ENCODE results near the gene ARHGAP6.

The ARHGAP6 gene

DNA sequence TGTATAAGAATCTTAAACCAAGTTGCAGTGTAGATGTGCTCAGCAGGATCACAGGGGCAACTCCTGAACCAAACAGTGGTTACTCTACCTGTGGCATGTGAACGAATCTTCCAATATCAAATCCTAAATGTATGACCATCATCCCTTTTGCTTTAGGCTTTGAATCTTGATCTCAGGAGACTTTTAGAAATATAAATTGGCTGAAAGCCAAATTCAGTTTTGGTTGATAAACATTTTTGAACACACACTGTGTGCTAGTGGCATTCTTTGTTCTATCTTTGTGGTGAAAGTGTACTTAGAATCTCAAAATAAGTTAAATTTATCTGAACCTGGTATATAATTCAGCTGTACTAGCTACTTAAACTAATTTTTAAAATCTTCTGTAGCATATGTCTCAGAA, 4.6 kb upstream of the ARHGAP6 start:
- TF ChIP-seq POLR2AphosphoS5 (IDR thresholded peaks at IDR 0.05; ENCODE audit: low read depth, low read length) (no peak), TAF1 (IDR thresholded peaks at IDR 0.05; ENCODE audit: borderline replicate concordance, low read depth, low read length) (no peak), POLR2A (IDR thresholded peaks at IDR 0.05; ENCODE audit: low read depth, low read length) (no peak)
- FAIRE-seq (peak; percentile 9), DNase-seq (ENCODE audit: insufficient read length) (no peak)

DNA sequence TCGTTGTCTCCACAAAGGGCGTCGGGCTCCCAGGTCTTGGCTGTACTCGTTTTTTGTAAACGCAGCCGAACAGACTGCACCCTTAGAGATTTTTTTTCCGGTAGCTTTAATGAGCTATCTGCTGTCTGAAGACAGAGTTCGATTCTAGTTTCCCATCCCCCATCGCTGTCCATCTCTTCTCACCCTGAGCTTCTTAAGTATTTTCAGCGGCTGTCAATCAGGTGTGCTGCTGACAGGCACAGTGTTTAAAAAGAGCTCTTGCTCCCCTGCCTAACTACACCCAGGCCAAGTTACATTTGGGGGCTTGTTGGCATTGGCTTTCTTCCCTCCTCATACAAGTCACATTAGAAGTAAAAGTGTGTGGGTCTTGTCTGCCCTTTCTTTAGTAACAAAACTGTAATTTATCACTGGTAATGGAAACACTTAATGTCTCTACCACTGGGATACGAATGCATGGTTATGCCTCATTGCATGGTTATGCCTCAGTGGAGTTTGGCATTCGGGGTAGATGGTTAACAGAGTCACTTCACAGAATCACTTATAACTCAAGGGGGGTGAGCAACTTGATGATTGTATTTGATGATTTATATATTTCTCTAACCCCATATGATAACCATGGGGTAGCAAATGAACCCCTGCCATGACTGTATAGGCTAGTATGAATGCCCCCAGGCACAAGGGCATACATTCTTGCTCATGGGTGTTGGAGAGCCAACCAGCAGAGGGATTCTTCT, 1.4 kb upstream of the ARHGAP6 start:
- DNase-seq (ENCODE audit: insufficient read length): no peak
- FAIRE-seq: no peak
- TF ChIP-seq POLR2A (IDR thresholded peaks at IDR 0.05; ENCODE audit: low read depth, low read length): no peak
- no peak for TF ChIP-seq TAF1 (IDR thresholded peaks at IDR 0.05; ENCODE audit: borderline replicate concordance, low read depth, low read length)
- TF ChIP-seq POLR2AphosphoS5 (IDR thresholded peaks at IDR 0.05; ENCODE audit: low read depth, low read length): no peak

- peak; percentile 44 for FAIRE-seq
- no peak for DNase-seq (ENCODE audit: insufficient read length)
These were observed 444 bp upstream of the ARHGAP6 start for GRCh38 chrX:11666164-11666563.

DNA sequence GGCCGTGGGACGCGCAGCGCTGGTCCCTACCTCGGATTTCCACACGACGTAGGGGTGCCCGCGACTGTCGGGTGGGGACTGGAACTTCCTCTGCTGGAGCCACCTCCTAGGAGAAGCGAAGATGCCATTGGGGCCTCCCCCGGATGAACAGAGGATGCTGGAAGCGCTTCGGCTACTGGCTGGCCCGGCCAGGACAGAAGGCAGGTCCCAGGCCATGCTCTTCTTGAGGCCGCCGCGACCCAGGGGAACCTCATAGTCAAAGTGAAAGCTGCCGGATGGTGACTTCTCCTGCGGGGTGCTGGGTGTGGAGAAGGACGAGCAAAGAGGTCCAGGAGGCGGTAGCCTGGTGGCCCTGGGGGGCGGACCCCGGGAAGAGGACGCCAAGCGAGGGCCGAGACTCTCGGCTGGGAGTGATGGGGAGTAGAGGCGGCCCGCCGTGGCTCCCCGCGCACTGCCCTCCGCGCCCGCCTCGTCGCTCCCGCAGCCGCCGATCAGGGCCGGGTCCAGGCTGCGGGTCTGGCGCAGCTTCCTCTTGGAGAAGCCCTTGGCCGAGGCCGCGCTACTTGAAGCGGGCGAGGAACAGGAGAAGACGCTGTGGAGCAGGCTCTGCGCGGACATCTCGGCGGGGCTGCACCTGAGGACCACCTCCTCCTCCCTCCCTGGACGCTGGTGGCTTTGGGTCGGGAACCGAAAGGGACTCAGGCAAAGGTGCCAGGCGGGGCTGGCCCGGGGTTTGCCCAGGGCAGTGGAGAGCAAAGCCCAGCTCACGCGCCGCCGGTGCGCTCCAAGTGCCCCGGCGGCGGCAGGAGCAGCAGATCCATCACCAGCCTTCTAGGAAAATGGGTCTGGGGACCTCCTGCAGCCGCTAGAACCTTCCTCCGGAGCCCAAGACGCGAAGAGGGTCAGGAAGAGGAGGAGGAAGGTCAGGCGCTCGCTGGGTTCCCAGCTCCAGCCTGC, 1.2 kb downstream of the ARHGAP6 start:
- TF ChIP-seq POLR2AphosphoS5 (IDR thresholded peaks at IDR 0.05; ENCODE audit: low read depth, low read length) (no peak), POLR2A (IDR thresholded peaks at IDR 0.05; ENCODE audit: low read depth, low read length) (no peak), TAF1 (IDR thresholded peaks at IDR 0.05; ENCODE audit: borderline replicate concordance, low read depth, low read length) (no peak)
- peak; percentile 24 for DNase-seq (ENCODE audit: insufficient read length)
- FAIRE-seq: no peak

More at GRCh38 chrX:11666164-11666563, 444 bp upstream of the ARHGAP6 start:
- TF ChIP-seq TAF1 (IDR thresholded peaks at IDR 0.05; ENCODE audit: borderline replicate concordance, low read depth, low read length) (no peak), POLR2A (IDR thresholded peaks at IDR 0.05; ENCODE audit: low read depth, low read length) (no peak), POLR2AphosphoS5 (IDR thresholded peaks at IDR 0.05; ENCODE audit: low read depth, low read length) (no peak)

DNA sequence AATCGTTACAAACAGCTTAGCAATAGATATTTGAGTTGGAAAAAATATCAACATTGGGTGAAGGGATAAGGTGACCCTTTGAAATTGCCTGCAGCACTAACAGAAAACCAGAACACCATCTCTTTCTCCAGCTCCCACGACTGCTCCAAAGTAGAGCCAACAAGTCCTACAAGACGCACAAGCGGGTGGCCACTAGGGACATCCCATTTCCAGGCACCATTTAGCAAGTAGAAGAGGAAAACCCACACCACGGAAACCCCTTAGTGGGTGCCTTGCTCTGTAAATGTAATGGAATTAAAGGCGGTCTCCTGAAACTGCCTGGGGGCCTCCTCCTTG, 1.9 kb downstream of the ARHGAP6 start:
- FAIRE-seq (no peak), DNase-seq (ENCODE audit: insufficient read length) (no peak)
- TF ChIP-seq POLR2AphosphoS5 (IDR thresholded peaks at IDR 0.05; ENCODE audit: low read depth, low read length) (no peak), POLR2A (IDR thresholded peaks at IDR 0.05; ENCODE audit: low read depth, low read length) (no peak), TAF1 (IDR thresholded peaks at IDR 0.05; ENCODE audit: borderline replicate concordance, low read depth, low read length) (no peak)

DNA sequence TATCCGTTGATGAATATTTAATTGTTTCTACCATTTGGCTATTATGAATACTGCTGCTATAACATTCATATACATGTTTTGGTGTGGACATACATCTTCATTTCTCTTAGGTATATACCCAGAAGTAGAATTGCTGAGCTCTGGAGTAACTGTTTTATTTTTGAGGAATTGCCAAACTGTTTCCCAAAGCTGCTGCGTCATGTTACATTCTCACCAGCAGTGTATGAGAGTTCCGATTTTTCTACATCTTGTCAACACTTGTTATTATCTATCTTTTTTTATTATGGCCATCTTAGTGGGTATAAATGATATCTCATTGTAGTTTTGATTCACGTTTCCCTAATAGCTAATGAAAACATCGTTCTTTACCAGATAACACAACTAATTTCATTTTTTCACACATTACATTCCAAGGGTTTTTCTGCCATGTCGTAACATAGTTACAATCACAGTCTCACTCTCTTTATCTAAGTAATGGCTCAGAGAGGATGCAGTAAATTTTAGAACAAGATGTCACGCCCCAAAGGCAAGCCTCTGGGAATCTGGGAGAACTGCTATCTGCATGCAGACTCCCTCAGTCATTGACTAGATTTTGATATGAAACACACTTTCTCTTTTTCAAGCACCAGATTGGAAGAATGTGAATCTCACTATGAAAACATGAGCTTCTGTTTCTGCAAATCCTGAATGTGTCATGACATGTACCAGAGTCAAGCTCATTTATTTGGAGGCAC, 10.3 kb downstream of the ARHGAP6 start:
- DNase-seq (ENCODE audit: insufficient read length): no peak
- TF ChIP-seq POLR2A (IDR thresholded peaks at IDR 0.05; ENCODE audit: low read depth, low read length) (no peak), POLR2AphosphoS5 (IDR thresholded peaks at IDR 0.05; ENCODE audit: low read depth, low read length) (no peak), TAF1 (IDR thresholded peaks at IDR 0.05; ENCODE audit: borderline replicate concordance, low read depth, low read length) (no peak)
- FAIRE-seq: no peak

- DNase-seq (ENCODE audit: insufficient read length) (no peak), FAIRE-seq (no peak)
- no peak for TF ChIP-seq POLR2AphosphoS5 (IDR thresholded peaks at IDR 0.05; ENCODE audit: low read depth, low read length)
- TF ChIP-seq TAF1 (IDR thresholded peaks at IDR 0.05; ENCODE audit: borderline replicate concordance, low read depth, low read length): no peak
- TF ChIP-seq POLR2A (IDR thresholded peaks at IDR 0.05; ENCODE audit: low read depth, low read length): no peak
These were observed 16.8 kb downstream of the ARHGAP6 start for GRCh38 chrX:11648705-11649519.

DNA sequence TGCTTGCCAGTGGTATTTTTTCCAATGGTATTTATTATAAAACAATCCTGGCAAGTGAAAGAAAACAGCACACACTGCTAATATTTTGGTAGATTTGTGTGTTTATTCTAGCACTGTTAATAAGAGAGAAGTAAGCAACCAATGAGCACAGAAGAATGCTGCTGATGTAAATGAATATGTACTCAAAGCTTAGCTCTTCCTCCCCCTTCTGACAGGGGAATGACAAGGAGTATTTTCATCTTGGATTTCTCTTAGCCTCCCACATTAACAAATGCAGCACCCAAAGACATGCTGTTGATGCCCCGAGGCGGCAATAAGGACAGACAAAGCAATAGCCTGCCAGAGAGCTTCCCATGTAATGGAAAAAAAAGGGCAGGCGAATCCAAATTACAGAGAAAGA, 18.6 kb downstream of the ARHGAP6 start:
- FAIRE-seq: no peak
- TF ChIP-seq TAF1 (IDR thresholded peaks at IDR 0.05; ENCODE audit: borderline replicate concordance, low read depth, low read length): no peak
- no peak for TF ChIP-seq POLR2AphosphoS5 (IDR thresholded peaks at IDR 0.05; ENCODE audit: low read depth, low read length)
- no peak for TF ChIP-seq POLR2A (IDR thresholded peaks at IDR 0.05; ENCODE audit: low read depth, low read length)
- DNase-seq (ENCODE audit: insufficient read length): no peak

DNA sequence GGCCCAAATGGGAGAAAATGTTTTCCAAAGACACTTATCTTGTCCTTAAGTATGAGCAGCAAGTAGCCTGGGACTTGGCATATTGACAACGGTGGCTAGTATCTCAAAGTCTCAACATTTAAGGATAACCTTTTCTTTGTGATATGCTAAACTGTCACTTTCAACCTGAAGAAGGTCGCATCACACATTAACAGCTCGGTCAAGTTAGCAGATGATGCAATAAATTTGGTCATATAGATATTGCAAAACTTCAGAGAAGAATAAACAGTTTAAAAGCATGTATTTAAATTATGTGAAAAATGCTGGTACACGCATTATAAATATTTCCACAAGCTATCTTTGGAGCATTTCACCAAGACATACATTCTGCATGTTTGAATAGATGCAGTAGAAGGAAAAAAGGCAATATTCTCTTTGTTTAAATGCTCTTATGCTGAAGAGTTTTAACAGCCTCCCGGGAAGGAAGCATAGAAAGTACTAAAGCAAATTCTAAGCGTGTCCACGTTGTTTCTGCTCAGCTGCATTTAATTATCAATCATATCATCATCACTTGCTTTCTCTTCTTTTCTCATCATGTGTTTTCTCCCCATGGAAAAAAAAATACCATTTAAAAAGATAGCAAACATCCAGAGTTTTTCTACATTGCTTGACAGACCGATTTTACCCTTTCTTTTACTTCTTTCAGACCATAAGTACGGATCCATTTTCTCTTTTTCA, 24.2 kb downstream of the ARHGAP6 start:
- FAIRE-seq: peak; percentile 38
- DNase-seq (ENCODE audit: insufficient read length): no peak
- TF ChIP-seq TAF1 (IDR thresholded peaks at IDR 0.05; ENCODE audit: borderline replicate concordance, low read depth, low read length) (no peak), POLR2AphosphoS5 (IDR thresholded peaks at IDR 0.05; ENCODE audit: low read depth, low read length) (no peak), POLR2A (IDR thresholded peaks at IDR 0.05; ENCODE audit: low read depth, low read length) (no peak)

- TF ChIP-seq POLR2A (IDR thresholded peaks at IDR 0.05; ENCODE audit: low read depth, low read length): no peak
- TF ChIP-seq TAF1 (IDR thresholded peaks at IDR 0.05; ENCODE audit: borderline replicate concordance, low read depth, low read length): no peak
- TF ChIP-seq POLR2AphosphoS5 (IDR thresholded peaks at IDR 0.05; ENCODE audit: low read depth, low read length): no peak
- no peak for DNase-seq (ENCODE audit: insufficient read length)
- FAIRE-seq: no peak
These were observed 25.6 kb downstream of the ARHGAP6 start for GRCh38 chrX:11640089-11640488.

All from GM12892 (cell line).